ENCODE results near the gene ZSCAN5B. TPM values are rescaled to one million over a fixed set of nuclear protein-coding genes. Genes with fewer than 3 reads are reported as not detected.
A peak's percentile ranks its signal among the peaks of the same experiment; 100 is the strongest.

ZSCAN5B gene
- total and polyA plus RNA-seq, 12 donors: 0.06 TPM; not detected in 11

- no peak overlapping the region for H3K27ac ChIP-seq
- H3K36me3 ChIP-seq: peaks cover 0 to 65% (median 8%) of the 10 kb centered on the region in 9 donors
- H3K4me1 ChIP-seq: peaks cover 0 to 27% (median 11%) of the 10 kb centered on the region in 9 donors
- no peaks in the 10 kb centered on the region for H3K27me3 ChIP-seq
- no peaks in the 10 kb centered on the region for H3K9me3 ChIP-seq
- TF ChIP-seq, protein P1, sequence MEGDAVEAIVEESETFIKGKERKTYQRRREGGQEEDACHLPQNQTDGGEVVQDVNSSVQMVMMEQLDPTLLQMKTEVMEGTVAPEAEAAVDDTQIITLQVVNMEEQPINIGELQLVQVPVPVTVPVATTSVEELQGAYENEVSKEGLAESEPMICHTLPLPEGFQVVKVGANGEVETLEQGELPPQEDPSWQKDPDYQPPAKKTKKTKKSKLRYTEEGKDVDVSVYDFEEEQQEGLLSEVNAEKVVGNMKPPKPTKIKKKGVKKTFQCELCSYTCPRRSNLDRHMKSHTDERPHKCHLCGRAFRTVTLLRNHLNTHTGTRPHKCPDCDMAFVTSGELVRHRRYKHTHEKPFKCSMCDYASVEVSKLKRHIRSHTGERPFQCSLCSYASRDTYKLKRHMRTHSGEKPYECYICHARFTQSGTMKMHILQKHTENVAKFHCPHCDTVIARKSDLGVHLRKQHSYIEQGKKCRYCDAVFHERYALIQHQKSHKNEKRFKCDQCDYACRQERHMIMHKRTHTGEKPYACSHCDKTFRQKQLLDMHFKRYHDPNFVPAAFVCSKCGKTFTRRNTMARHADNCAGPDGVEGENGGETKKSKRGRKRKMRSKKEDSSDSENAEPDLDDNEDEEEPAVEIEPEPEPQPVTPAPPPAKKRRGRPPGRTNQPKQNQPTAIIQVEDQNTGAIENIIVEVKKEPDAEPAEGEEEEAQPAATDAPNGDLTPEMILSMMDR (IDR thresholded peaks at IDR 0.05): no peak
- 97% methylated on average over 9 of the region's 9 CpGs for WGBS, 2 donors
- no peak overlapping the region for H3K4me3 ChIP-seq
- DNase-seq: no peak
- ATAC-seq: no peak
- intact Hi-C loops (cut with DNase I): loop anchor here in 2 of 10 donors (5.0 to 10.0 kb wide), 2 partner anchors 54 to 77 kb away; no protein-coding TSS in a partner anchor
Observed at GRCh38 chr19:56159009-56159559, 38.5 kb downstream of the ZSCAN5B start.

GRCh38 chr19:56158170-56158757 is 39.3 kb downstream of the ZSCAN5B start:
- Histone ChIP-seq H3K4me1 (peaks cover 0 to 28% (median 11%) of the 10 kb centered on the region in 9 donors), H3K27ac (peak overlapping the region in 1 of 10 donors; percentile 89), H3K9me3 (no peaks in the 10 kb centered on the region), H3K36me3 (peaks cover 0 to 70% (median 8%) of the 10 kb centered on the region in 9 donors), H3K27me3 (no peaks in the 10 kb centered on the region), H3K4me3 (no peak overlapping the region)
- TF ChIP-seq, protein P1 (IDR thresholded peaks at IDR 0.05): no peak
- intact Hi-C loops (cut with DNase I): loop anchor here in 2 of 10 donors (5.0 to 10.0 kb wide), 2 partner anchors 53 to 76 kb away; no protein-coding TSS in a partner anchor
- DNase-seq (no peak), ATAC-seq (no peak)
- WGBS, 2 donors: 95 to 97% methylated on average over 16 of the region's 16 CpGs

DNA sequence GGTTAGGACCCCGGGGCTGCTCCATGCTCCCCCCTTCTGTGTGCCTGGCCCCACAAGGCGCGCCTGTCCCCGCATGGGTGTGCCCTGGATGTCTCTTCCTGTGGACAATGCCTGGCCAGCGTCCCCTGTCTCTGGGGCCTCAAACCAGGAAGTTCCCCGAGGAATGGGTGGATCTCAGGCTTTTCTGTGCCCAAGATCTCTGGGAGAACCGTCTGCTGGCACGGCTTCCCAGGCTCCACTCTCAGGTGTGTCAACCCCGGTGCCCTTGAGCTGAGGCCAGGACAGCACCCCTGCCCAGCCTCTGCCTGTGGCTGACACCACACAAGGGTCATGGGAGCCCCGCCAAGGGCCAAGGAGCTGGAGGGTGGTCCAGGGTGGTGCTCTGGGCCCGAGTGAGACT is 40.8 kb downstream of the ZSCAN5B start:
- Histone ChIP-seq H3K36me3 (peaks cover 0 to 70% (median 8%) of the 10 kb centered on the region in 9 donors), H3K27ac (peak overlapping the region in 9 of 10 donors; percentile 36 to 89 (median 71)), H3K27me3 (no peaks in the 10 kb centered on the region), H3K4me1 (peaks cover 0 to 35% (median 16%) of the 10 kb centered on the region in 9 donors), H3K9me3 (no peaks in the 10 kb centered on the region), H3K4me3 (no peak overlapping the region)
- DNase-seq: peak; percentile 38 to 46
- peak; percentile 57 to 83 (median 72) for ATAC-seq
- 65 to 68% methylated on average over 11 of the region's 11 CpGs for WGBS, 2 donors
- intact Hi-C loops (cut with DNase I): loop anchor here in 2 of 10 donors (5.0 to 10.0 kb wide), 2 partner anchors 52 to 74 kb away; no protein-coding TSS in a partner anchor
- TF ChIP-seq, protein P1 (IDR thresholded peaks at IDR 0.05): no peak

GRCh38 chr19:56155124-56155687 is 42.4 kb downstream of the ZSCAN5B start:
- DNase-seq: peak in 1 of 2 donors; percentile 36
- intact Hi-C loops (cut with DNase I): loop anchor here in 2 of 10 donors (5.0 to 10.0 kb wide), 2 partner anchors 50 to 73 kb away; no protein-coding TSS in a partner anchor
- 62 to 65% methylated on average over 17 of the region's 17 CpGs for WGBS, 2 donors

More at GRCh38 chr19:56155124-56155687, 42.4 kb downstream of the ZSCAN5B start:
- H3K9me3 ChIP-seq: no peaks in the 10 kb centered on the region
- no peak overlapping the region for H3K4me3 ChIP-seq
- TF ChIP-seq, protein P1 (IDR thresholded peaks at IDR 0.05): peak; percentile 23 to 55 (median 45)
- H3K27me3 ChIP-seq: no peaks in the 10 kb centered on the region
- ATAC-seq: peak in 5 of 8 donors; percentile 36 to 45 (median 43)
- H3K4me1 ChIP-seq: peaks cover 0 to 37% (median 16%) of the 10 kb centered on the region in 9 donors
- peaks cover 0 to 56% (median 8%) of the 10 kb centered on the region in 9 donors for H3K36me3 ChIP-seq
- H3K27ac ChIP-seq: peak overlapping the region in 4 of 10 donors; percentile 69 to 89 (median 73)
